A673 (cell line): Measurements from ENCODE around the gene LPP.

Source experiments
- EZH2 ChIP-seq: fragments of 200-600 bp; sonication (generic); IDR thresholded peaks from 2 replicates; pipeline ENCODE4 v1.6.1; 2017; ENCODE audit warnings: borderline replicate concordance, low read depth, mild to moderate bottlenecking, mixed read lengths, antibody characterized with exemption, low read length; ENCODE audit not compliant: poor library complexity, severe bottlenecking
- TF ChIP-seq, protein P1 (sequence below): fragments of 300-800, 200-600 bp; sonication (generic); conservative IDR thresholded peaks from 2 replicates; pipeline ENCODE4 v1.5.1; 2017; ENCODE audit warnings: low read depth, mild to moderate bottlenecking, antibody characterized with exemption, low read length, moderate library complexity, mixed read lengths

DNA sequence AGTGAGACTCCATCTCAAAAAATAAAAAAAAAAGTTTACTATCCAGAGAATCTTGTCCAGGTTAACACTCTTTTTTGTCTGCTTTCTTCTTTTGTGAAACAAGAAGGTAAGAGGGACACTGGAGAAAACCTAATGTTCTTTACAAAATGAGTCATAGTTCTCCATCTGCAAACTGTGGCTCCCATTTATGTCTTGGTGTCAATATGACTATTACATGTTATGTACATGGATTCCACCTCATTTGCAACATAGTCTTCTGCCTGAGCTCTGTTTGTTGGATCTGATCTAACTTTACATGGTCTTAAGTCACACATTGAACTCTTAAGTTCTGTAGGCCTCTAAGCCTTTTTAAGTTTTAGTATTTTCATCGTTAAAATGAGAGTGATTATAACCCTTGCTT is 596.7 kb downstream of the LPP start:
- TF ChIP-seq, protein P1, sequence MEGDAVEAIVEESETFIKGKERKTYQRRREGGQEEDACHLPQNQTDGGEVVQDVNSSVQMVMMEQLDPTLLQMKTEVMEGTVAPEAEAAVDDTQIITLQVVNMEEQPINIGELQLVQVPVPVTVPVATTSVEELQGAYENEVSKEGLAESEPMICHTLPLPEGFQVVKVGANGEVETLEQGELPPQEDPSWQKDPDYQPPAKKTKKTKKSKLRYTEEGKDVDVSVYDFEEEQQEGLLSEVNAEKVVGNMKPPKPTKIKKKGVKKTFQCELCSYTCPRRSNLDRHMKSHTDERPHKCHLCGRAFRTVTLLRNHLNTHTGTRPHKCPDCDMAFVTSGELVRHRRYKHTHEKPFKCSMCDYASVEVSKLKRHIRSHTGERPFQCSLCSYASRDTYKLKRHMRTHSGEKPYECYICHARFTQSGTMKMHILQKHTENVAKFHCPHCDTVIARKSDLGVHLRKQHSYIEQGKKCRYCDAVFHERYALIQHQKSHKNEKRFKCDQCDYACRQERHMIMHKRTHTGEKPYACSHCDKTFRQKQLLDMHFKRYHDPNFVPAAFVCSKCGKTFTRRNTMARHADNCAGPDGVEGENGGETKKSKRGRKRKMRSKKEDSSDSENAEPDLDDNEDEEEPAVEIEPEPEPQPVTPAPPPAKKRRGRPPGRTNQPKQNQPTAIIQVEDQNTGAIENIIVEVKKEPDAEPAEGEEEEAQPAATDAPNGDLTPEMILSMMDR, result no peak
- TF ChIP-seq EZH2, result no peak
